ENCODE measurements around the gene STK36.

Gene STK36

GRCh38 chr2:218748741-218749441 is 77.0 kb downstream of the STK36 start:
- no peak for DNase-seq

Measured in NCI-H226 (cell line).